NCI-H2107 (cell line): Measurements from ENCODE around the gene PABPC1L.
A peak's percentile ranks its signal among the peaks of the same experiment; 100 is the strongest.

Source experiments
- DNase-seq: peaks from one replicate; lab custom pipeline; 2025; lab: John Stamatoyannopoulos, UW

PABPC1L gene

DNA sequence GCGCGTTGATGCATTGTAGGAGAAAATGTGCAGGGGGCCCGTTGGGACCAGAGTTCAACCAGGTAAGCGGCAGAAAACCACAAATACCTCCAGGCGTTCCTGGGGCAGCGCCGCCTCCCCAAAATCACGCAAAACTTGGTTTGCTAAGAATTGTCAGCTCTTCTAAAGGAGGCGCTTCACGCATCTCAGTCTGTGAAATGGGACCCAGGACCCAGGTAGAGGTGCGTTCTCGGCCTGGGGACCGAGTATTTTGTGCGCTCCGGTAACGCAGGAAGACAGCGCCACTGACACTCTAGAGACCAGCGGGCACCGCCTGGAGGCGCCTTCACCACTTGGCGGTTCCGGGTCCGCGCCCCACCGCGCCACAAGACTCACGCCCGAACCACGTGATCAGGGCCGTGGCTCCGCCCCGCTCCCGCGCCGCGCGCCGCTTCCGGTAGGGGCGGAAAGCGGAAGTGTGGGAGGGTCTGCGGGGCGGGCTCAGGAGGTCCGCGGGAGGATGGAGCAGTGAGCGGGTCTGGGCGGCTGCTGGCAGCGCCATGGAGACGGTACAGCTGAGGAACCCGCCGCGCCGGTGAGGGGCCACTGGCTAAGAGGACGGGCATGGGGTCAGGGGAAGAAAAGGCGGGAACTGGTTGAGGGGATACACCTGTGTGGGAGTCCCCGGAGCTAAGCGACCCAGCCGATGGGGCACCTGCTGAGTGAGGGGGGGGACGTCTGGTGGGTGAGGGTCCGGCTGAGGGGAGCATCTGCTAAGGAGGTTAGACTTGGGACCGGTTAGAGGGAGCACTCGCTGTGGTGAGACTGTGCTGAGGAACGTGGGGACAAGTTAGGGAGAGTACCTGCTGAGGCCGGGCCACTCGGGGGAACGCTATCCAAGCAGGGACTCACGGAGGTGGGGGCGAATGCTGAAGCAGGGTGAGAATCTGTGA, 56.4 kb downstream of the PABPC1L start, which contains the start of gene STK4:
Gene STK4 (plus strand): TSS at position 483 of the 932 bp plus-strand sequence. CDS start 57 bp downstream, at position 540.
- DNase-seq, result peak; percentile 27

DNA sequence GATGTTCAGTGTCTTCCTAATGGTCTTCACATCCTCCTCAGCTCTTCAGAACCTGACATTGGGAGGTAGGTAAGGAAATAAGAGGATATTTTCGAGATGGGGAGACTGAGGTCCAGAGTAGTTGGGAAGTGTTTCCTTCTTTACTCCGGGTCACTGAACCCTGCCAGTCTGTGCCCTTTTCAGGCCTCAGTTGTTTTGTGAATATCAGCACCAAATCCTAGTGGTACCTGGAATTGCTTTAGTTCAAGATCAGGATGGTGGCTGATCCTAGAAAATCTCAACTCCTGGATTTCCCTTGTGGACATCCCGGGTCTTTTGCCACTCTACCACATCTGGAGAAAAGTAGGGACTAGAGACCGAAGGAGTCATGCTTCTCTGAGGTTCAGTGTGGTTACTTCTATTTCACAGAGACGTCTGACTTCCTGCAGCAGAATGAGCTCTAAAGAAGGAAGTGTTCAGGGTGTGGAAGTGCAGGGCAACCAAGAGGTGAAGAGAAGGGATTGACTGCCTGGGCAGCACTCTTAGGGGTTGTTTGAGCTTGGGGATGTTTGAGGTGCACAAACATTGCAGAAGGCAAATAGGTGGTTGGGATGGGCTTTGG, 57.4 kb downstream of the PABPC1L start:
- no peak for DNase-seq

DNA sequence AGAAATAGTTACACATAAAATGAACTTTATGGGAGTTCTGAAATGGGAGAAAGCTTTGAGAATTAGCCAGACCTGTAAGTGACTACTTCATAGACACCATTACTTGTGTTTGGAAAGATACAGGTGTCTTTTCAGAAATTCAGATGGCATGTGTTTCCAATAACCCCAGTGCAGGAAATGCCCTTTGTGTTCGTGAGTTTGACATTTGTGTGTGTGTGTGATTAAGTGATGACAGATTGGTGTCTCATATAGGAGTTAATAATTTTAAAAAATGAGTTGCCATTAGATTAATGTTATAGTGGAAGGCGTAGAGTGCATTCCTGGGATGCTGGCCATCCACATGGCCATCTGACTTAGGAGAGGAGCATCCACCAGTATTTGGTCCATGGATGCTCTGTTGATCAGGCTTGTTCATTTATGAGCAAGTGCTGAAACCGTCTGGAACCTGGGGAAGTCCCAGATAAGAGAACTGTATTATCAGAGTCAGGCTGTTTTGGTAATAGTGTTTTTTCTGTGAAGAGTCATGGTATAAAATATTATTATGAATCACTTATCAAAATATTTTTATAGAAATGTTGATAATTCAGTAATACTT, 59.5 kb downstream of the PABPC1L start:
- DNase-seq, result no peak

DNA sequence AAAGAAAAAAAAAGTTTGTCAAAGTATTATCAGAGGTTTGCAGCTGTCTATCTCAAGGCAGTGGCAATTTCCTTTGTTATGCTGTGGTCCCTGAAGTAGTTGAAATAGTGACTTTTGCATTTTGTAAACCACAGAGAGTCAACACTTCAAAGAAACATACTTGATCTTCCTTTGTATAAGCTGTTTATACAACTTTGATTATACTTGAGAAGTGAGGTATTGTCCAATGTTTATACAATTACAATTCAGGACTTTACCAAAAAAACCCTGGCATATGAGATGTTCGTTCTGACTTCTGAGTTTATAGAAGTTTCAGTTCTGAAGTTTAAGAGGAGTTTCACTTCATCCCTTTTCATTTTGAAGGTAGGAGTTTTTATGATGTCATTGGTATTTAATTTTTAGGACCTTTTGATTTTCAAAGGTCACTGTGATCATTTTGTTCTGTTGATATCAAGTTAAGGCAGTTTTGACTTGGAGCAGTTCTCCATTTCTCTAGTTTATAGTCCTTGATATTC, 60.4 kb downstream of the PABPC1L start:
- no peak for DNase-seq

DNA sequence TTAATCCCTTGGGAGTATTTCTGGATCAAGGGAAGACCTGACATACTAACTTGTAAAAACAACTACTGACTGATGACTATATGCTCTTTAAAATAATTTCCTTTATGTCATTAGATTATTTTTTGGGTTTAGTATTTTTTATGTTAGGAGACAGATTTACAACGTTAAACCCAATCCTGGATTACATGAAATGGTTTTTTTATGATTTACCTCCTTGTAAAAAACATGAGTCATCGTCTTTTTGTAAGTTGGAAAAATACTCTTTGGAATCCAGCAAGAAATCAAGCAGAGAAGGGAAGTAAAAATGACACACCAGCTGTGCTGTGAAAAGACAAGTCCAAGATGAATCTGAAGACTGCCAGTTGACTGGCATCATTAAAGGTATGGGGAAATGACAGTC, 63.2 kb downstream of the PABPC1L start:
- no peak for DNase-seq

DNA sequence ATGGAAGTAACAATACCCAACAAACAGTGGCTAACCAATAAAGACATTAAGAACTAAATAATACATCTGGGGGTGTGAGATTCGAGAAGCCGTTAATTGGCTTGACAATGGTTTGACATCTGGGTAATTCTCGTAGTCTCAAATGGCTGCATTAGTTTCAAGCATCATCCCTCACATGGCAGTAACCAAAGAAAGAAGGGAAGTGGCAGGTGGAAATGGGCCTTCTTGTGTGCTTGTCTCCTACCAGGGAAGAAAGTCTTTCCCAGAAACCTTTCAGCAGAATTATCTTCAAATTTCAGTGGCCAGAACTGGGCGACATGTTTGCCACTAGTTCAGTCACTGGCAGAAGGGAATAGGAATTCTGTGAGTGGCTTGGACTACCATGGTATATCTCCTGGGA, 66.8 kb downstream of the PABPC1L start:
- no peak for DNase-seq

DNA sequence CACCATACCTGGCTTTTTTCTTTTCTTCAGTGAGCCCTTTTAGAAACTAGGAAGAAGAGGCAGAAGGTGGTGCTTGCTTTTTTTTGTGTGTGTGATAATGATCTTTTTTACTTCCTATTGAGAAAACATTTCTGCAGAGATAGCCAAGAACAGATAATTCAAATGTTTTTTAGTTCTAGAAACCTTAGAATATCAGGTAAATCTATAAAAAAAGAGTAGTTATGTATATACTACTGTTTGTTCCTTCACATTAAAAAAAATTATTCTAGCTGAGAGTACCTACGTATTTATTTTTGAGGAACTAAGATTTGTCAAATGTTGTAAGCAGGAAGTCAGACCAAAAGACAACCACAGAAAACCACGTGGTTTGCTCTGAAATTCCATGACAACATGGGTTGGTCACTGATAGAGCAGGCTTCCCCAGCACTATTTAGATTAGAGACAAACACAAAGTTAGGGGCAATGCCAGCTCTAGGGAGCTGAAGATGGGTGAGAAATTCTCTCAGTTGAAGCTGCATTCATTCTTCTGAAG, 69.3 kb downstream of the PABPC1L start:
- DNase-seq, result no peak

DNA sequence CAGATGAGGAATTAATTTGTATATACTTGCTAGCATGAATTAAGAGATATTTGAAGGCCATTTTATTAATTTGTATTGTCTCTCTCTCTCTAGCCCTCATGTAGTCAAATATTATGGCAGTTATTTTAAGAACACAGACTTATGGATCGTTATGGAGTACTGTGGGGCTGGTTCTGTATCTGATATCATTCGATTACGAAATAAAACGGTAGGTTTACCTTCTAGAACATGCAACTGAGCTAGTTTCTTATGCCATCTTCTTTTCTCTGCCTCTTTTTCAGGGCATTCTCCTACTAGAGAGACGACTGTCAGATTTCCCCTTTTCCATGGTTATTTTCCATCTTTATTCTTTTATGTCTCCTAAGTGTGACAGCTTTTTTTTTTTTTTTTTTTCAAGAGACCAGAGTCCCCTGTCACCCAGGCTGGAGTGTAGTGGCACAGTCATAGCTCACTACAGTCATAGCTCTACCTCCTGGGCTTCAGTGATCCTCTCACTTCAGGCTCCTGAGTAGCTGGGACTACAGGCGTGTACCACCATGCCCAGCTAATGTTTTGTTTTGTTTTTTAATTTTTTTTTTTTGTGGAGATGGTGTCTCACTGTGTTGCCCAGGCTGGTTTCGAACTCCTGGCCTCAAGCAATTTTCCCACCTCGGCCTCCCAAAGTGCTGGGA, 72.0 kb downstream of the PABPC1L start:
- DNase-seq, result no peak

DNA sequence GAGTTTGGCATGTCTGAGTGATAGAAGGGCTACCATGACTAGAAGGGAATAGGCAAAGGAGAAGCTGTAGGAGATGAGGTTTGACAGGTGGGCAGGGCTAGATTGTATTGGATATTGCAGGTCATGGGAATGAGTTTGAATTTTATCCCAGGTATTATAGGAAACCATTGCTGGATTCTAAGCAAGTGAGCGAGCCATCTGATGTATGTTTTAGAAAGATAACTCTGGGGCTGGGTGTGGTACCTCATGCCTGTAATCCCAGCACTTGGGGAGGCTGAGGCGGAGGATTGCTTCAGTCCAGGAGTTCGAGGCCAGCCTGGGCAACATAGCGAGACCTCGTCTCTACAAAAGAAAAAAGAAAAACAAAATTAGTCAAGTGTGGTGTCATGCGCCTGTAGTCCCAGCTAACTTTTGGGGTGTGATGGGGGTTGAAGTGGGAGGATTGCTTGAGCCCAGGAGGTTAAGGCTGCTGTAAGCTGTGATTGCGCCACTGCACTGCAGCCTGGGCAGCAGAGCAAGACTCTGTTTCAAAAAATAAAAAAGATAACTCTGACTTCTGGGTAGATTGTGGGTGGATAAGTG, 73.3 kb downstream of the PABPC1L start:
- DNase-seq, result no peak

DNA sequence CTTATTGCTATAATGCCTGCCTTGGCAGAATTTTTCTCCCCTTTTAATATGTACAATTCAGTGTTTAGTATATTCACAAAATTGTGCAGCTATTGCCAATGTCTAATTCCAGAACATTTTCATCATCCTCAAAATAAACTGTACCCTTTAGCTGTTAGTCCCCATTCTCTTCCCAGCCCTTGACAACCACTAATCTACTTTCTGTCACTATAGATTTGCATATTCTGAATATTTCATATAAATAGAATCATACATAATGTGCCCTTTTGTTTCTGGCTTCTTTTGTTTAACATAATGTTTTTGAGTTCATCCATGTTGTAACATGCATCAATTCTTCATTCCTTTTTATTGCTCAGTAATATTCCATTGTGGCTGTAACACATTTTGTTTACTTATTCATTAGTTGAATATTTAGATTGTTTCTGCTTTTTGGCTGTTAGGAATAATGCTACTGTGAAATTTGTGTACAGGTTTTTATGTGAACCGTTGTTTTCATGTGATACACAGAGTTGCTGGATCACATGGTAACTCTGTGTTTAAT, 78.8 kb downstream of the PABPC1L start:
- no peak for DNase-seq
